Measurements from ENCODE around the gene FAM204A.

Gene FAM204A

DNA sequence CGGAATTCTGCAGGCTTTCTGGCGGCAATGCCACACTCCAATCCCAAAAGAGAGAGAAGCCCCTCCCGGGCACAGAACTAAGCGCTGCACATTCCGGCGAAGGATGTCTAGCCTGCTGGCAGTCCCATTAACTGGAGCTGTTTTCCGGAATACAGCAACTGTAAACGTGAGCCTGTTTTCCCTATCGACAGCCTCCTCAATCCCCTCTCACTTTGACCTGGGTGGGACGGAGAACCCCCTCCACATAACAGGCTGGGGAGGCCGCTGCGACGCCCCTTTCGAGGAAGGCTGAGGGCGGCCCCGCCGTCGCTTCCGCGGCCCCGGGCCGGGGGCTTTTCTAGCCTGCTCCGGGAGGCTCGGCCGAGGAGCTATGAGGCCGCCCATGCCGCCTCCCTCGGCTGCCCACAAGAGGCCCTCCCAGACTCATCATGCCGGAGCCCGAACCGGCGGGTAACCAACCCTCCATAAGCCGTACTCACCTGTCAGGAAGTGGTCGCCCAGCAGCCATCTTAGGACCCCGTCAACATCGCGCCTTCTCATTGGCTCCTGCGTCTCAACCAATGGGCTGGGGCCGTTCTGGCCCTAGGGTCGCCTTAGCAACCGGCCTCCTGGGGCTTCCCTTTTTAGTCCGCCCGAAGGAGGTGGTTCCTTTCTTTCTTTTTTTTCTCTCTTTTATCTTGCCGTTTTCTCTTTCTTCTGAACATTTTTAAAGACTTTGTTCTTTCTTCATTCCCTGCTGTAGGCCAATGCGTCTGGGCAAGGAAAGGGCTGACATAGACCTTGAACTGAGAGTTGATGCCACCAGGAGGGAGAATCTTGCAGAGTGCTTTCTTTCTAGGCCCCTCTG is at the start of gene FAM204A:
Gene FAM204A, minus strand, starts transcription at position 534 of the 847 bp plus-strand sequence. CDS start 5,909 bp downstream, outside the sequence.
- peak; percentile 98 for DNase-seq (ENCODE audit: low read depth, low spot score)

DNA sequence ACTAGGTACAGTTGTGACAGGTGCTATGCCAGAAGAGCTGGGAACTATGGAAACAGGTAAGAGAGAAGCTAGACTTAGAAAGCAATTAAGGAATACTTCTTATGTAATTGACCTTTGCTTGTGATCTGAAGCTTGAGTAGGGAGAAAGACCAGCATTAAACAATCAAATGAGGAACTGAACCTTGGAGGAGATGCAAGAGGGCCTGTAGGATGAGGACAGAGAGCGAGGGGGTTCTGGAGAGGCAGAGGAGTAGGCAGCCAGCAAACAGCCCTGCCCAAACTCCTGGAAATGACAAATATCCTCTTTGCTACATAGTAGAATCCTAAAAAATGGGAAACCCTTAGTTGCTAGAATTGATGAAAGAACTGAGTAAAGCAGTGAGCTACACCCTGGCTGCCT is 41.6 kb upstream of the FAM204A start:
- no peak for DNase-seq (ENCODE audit: low read depth, low spot score)

- peak; percentile 4 for DNase-seq (ENCODE audit: low read depth, low spot score)
These were observed 41.1 kb upstream of the FAM204A start for GRCh38 chr10:118383063-118383689.

DNA sequence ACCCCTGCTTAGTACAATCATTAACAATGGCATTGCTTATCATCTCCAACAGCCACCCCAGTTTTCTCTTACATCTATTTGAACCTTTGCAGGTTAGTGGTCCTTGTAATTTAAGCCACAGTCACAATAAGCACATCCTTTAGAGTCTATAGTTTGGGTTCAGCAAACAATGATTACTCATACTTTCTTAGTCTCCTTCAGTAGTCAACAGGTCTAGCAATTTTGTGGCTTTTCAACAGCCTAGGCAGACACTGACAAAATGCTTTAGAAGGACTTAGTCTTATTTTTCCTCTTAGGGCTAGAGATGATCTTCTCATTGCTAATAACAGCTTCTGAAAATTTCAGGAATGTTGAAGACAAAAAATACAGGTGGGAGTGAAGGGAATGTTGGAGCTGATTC is 32.3 kb upstream of the FAM204A start:
- DNase-seq (ENCODE audit: low read depth, low spot score), result no peak

- no peak for DNase-seq (ENCODE audit: low read depth, low spot score)
These were observed 31.7 kb upstream of the FAM204A start for GRCh38 chr10:118373786-118374185.

GRCh38 chr10:118370499-118370898 is 28.4 kb upstream of the FAM204A start:
- DNase-seq (ENCODE audit: low read depth, low spot score), result no peak

DNA sequence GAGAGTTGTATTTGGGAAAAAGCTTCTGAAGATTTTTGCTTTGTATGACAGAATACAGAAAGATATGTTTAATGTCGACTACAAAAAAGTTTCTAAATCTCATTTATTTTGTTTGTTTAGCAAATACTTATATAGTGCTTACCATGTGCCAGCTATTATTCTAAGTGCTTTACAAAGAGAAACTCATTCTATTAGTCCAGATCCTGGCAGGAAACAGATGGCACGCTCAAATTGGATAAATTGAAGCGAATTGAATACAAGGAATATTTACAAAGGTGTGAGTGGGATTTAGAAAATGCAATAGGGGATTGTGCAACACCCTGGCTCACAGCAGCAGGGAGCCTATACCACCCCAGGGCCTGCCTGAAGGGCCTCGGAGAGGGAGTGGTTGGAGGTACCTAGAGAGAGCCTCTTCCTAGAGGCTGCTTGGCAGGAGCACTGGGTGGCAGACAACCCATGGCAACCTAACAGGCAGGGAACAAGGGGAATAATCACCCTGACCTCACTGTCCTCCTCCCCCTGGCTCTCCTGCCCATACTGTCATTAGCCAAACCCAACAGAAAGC is 27.6 kb upstream of the FAM204A start:
- no peak for DNase-seq (ENCODE audit: low read depth, low spot score)

GRCh38 chr10:118365702-118366101 is 23.6 kb upstream of the FAM204A start:
- no peak for DNase-seq (ENCODE audit: low read depth, low spot score)

GRCh38 chr10:118362103-118362502 is 20.0 kb upstream of the FAM204A start:
- no peak for DNase-seq (ENCODE audit: low read depth, low spot score)

GRCh38 chr10:118358327-118358726 is 16.2 kb upstream of the FAM204A start:
- DNase-seq (ENCODE audit: low read depth, low spot score), result no peak

- no peak for DNase-seq (ENCODE audit: low read depth, low spot score)
These were observed 15.7 kb upstream of the FAM204A start for GRCh38 chr10:118357841-118358240.

- peak; percentile 40 for DNase-seq (ENCODE audit: low read depth, low spot score)
These were observed 14.5 kb upstream of the FAM204A start for GRCh38 chr10:118356628-118357027.

- DNase-seq (ENCODE audit: low read depth, low spot score), result no peak
These were observed 13.1 kb upstream of the FAM204A start for GRCh38 chr10:118355234-118355633.

GRCh38 chr10:118349235-118349634 is 7.1 kb upstream of the FAM204A start:
- DNase-seq (ENCODE audit: low read depth, low spot score), result no peak

DNA sequence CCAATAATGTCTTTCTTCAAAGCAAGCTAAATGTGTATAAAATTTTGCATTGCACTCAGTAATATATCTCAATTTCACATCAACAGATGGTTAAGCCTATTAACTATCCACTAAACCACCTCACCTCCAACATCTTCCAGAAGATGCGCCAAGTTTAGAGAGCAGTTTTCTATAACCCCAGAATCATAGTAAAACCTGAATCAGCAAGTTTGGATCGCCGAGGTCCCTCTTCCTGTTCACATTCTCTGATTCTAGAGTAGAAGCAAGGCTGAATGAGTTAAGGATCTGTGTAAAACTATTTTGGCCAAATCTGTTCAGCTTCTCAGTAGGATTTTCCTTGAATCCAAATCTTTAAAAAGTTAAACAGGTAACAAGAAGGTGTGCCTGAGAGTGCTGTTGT is 1.4 kb upstream of the FAM204A start:
- no peak for DNase-seq (ENCODE audit: low read depth, low spot score)

DNA sequence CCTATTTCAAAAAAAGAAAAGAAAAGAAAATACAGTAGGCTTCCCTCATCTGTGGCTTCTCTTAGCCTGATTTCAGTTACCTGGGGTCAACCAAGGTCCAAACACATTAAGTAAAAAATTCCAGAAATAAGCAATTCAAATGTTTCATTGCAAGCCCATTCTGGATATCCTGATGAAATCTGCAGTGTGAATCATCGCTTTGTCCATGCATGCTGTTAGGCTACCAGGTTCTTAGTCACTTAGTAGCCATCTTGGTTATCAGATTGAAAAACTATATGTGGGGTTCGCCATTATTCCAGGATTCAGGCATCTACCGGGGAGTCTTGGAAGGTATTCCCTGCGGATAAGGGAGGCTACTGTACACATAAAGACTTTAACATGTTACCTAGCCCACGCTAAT is 991 bp upstream of the FAM204A start:
- no peak for DNase-seq (ENCODE audit: low read depth, low spot score)

- no peak for DNase-seq (ENCODE audit: low read depth, low spot score)
These were observed 505 bp upstream of the FAM204A start for GRCh38 chr10:118342638-118343020.

DNA sequence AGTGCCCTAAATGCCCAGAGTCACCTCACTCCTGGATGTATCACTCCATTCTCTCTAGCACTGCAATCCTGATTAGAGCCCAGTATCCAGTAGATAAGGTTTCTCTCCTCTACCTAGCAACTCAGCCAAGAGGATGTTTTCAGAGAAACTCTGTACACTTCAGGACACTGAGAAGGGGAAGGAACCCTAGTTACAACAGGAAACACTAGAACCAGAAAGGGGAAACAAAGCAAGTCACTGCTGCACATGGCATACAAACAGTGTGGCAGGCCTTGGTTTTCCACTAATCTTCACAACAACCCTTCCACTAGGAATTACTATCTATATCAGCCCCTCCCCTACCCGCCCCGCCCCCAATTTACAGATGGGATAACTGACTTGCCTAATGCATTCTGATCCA is 1.6 kb downstream of the FAM204A start:
- DNase-seq (ENCODE audit: low read depth, low spot score), result no peak

DNA sequence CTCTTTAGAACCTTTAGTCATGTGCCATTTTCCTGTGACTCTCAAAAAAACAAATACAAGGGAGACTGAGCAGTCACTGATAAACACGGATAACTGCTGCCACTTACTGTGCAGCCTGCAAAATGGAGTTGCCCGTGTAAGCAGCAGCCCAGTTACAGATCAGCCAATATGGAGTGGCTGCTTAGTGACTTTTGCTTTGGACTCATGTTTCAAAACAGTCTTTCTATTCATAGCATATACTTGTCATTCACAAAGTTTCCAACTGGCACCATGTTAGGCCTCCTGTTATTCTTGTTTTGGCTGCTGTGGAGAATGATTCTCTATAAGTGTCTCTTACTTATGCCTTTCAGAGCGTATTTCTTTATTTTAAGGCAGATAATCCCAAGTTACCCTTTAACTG is 3.0 kb downstream of the FAM204A start:
- DNase-seq (ENCODE audit: low read depth, low spot score), result no peak

GRCh38 chr10:118337356-118337755 is 4.8 kb downstream of the FAM204A start:
- no peak for DNase-seq (ENCODE audit: low read depth, low spot score)

GRCh38 chr10:118333871-118334270 is 8.3 kb downstream of the FAM204A start:
- DNase-seq (ENCODE audit: low read depth, low spot score), result no peak

- DNase-seq (ENCODE audit: low read depth, low spot score), result no peak
These were observed 9.0 kb downstream of the FAM204A start for GRCh38 chr10:118332948-118333710.

All from ELF-1 (cell line).